ENCODE measurements around the gene GSTP1.

- TF ChIP-seq CTCF (IDR thresholded peaks at IDR 0.05) (no peak), POLR2A (IDR thresholded peaks at IDR 0.05) (no peak)
Observed at GRCh38 chr11:67630943-67631331, 47.3 kb downstream of the GSTP1 start.

Measured in uterus (tissue), 2 donors.